Measurements from ENCODE around the gene PDE2A.

PDE2A gene

GRCh38 chr11:72579816-72580641, 94.2 kb downstream of the PDE2A start:
- DNase-seq (ENCODE audit: extremely low read depth, low read depth), result no peak
- H3K4me3 ChIP-seq (replicated peaks; ENCODE audit: low read depth, low read length), result no peak overlapping the region
- no peak for TF ChIP-seq CTCF (IDR thresholded peaks at IDR 0.05; ENCODE audit: low read depth, low read length, missing control alignments)

- no peak overlapping the region for H3K4me3 ChIP-seq (replicated peaks; ENCODE audit: low read depth, low read length)
- no peak for TF ChIP-seq CTCF (IDR thresholded peaks at IDR 0.05; ENCODE audit: low read depth, low read length, missing control alignments)
- no peak for DNase-seq (ENCODE audit: extremely low read depth, low read depth)
Measured at GRCh38 chr11:72578991-72579815, 95.0 kb downstream of the PDE2A start.

GRCh38 chr11:72578566-72578965, 95.7 kb downstream of the PDE2A start:
- no peak for TF ChIP-seq CTCF (IDR thresholded peaks at IDR 0.05; ENCODE audit: low read depth, low read length, missing control alignments)
- no peak for DNase-seq (ENCODE audit: extremely low read depth, low read depth)

GRCh38 chr11:72578051-72578450, 96.2 kb downstream of the PDE2A start:
- TF ChIP-seq CTCF (IDR thresholded peaks at IDR 0.05; ENCODE audit: low read depth, low read length, missing control alignments), result no peak
- no peak for DNase-seq (ENCODE audit: extremely low read depth, low read depth)
- no peak overlapping the region for H3K4me3 ChIP-seq (replicated peaks; ENCODE audit: low read depth, low read length)

More at GRCh38 chr11:72578566-72578965, 95.7 kb downstream of the PDE2A start:
- no peak overlapping the region for H3K4me3 ChIP-seq (replicated peaks; ENCODE audit: low read depth, low read length)

- TF ChIP-seq CTCF (IDR thresholded peaks at IDR 0.05; ENCODE audit: low read depth, low read length, missing control alignments), result no peak
- DNase-seq (ENCODE audit: extremely low read depth, low read depth), result no peak
- no peak overlapping the region for H3K4me3 ChIP-seq (replicated peaks; ENCODE audit: low read depth, low read length)
Measured at GRCh38 chr11:72577271-72577721, 96.9 kb downstream of the PDE2A start.

GRCh38 chr11:72576661-72577060, 97.6 kb downstream of the PDE2A start:
- no peak for TF ChIP-seq CTCF (IDR thresholded peaks at IDR 0.05; ENCODE audit: low read depth, low read length, missing control alignments)
- no peak for DNase-seq (ENCODE audit: extremely low read depth, low read depth)
- no peak overlapping the region for H3K4me3 ChIP-seq (replicated peaks; ENCODE audit: low read depth, low read length)
